Measurements from ENCODE around the gene HYKK.

DNA sequence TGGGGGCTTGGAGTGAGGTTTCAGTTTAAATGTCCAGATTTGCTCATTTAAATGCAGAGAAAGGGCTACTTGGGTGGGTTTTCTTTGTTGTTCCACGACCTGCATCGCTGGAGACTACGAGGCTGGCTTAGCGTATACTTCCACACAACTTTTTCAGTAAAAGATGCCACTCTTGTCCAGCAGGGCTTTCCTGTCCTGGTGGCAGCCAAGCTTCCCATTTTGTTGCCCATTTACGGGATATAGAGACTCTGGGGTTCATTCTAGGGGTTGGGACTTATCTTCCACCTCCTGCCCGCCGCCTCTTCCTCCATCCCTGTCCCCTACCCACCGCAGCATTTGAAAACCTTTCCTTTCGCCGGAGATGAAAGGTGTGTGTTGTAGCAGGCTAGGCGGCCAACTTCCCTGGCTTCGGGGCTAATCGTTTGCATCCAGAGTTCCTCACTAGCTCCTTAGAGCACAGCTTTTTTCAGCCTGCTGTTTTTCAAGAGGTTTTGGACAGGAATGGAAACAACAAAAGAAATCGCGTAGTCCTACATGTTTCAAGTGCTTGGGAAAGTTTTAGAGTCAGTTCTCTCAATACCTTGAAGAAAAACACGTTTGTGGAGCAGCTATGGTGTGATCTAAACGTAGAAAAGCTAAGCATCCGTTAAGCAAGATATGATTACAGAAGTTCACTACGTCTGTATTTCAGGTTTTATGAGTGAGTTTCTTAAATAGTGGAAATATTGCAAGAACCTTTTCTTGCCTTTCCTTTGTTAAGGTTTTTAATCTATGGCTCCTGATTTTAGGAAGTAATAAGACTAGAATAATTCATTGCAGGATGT, 58.8 kb downstream of the HYKK start:
- TF ChIP-seq, protein P1, sequence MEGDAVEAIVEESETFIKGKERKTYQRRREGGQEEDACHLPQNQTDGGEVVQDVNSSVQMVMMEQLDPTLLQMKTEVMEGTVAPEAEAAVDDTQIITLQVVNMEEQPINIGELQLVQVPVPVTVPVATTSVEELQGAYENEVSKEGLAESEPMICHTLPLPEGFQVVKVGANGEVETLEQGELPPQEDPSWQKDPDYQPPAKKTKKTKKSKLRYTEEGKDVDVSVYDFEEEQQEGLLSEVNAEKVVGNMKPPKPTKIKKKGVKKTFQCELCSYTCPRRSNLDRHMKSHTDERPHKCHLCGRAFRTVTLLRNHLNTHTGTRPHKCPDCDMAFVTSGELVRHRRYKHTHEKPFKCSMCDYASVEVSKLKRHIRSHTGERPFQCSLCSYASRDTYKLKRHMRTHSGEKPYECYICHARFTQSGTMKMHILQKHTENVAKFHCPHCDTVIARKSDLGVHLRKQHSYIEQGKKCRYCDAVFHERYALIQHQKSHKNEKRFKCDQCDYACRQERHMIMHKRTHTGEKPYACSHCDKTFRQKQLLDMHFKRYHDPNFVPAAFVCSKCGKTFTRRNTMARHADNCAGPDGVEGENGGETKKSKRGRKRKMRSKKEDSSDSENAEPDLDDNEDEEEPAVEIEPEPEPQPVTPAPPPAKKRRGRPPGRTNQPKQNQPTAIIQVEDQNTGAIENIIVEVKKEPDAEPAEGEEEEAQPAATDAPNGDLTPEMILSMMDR (IDR thresholded peaks at IDR 0.05 in 4 of 5, conservative IDR thresholded peaks at IDR 0.05 in 1 of 5) = no peak
- TF ChIP-seq POLR2A (IDR thresholded peaks at IDR 0.05) = no peak

Data from gastrocnemius medialis (tissue), 4 donors.